IPS-11a (cell line): ENCODE results near the gene TACC2.

Experiments used
- H3K4me3 ChIP-seq: one replicate; pipeline ENCODE4 v1.5.1; 2013; ENCODE audit warnings: low read depth, low read length, control low read depth

TACC2 gene

DNA sequence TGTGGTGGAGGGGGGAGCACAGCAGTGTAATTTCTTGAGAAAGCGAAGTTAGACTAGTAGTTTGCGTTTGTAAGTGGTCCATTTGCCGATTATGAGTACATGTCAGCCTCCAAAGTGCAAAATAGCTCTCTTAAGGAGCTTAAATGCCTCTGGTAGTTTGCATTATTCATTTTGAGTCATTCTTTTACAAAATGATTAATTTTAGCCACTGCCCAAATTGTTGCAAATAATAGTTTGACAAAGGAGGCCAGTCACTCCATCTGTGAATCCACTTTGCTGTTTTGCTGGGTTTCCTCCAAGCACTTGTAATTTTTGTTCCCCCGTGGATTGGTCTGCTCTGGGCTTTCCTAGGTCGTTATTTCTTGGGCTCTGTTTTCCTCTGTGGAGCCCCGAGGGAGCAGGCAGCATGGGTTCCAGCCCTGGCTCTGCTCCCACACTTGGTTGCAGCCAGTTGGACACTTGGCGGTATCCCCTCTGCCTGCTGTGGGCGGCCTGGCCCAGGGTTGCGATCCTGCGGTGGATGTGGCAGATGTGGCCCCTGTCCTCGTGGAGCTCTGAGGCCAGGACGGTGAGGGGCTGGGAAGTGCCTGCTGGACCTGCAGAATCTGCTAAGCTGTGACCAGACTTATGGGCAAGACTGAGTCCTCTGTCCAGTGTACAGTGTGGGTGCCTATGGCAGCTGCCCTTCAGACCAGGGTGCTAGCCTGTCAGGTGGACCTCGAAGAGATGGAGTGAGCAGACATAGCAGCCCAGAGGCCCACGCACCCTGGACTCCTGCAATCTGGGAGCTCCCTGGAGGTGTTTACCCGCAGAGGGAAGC is 153.1 kb downstream of the TACC2 start:
- H3K4me3 ChIP-seq: no peak overlapping the region

DNA sequence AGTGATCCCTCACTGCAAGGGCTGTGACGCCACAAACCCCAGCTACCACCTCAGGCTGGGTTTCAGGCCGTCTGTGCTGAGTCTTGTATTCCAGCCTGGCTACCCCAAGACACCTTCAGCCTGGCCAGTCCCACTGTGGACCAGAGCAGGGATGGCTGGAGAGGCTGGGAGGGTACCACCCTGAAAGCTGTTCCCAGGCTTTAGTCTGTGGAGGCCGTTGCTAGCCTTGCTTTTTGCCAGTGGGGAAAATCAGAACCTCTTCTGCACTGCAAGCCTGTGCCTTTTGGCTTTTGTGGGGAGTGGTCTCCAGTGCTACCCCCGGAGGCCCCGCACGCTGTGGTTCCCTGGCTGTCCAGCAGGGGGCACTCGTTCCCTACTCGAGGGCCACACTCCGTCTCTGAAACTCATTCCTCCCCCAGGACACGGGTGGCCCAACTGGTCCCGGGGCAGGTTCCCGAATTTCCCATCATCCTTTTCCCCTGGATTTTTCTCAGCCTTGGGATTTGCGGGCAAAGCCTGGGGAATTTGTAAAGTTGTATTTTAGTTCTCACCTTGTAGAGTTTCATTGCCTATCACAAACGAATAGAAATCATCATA is 153.8 kb downstream of the TACC2 start:
- H3K4me3 ChIP-seq: no peak overlapping the region

DNA sequence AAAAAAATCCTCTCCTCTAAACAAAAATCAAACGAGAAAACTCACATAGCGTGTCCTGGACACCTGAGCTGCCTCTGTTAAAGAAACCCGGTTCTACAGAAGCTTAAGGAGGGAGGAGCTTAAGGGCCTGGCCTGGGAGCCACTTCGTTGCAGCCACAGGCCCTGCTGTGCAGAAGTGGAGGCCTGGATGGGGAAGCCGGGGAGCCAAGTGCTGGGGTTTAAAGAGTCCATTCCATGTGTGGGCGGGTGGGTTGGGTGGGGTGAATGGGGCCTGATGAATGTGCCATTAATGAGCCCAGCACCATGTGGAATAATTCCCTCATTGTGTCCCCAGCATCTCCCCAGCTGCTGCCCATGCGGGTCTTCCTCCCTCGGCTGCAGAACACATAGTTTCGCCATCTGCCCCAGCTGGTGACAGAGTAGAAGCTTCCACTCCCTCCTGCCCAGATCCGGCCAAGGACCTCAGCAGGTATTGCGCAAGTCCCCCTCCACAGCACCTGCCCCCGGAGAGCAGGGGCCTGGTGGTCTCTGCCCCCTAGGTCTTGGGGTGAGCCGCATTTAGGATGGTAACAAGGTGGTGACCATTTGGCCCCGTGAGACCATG is 154.4 kb downstream of the TACC2 start:
- no peak overlapping the region for H3K4me3 ChIP-seq

DNA sequence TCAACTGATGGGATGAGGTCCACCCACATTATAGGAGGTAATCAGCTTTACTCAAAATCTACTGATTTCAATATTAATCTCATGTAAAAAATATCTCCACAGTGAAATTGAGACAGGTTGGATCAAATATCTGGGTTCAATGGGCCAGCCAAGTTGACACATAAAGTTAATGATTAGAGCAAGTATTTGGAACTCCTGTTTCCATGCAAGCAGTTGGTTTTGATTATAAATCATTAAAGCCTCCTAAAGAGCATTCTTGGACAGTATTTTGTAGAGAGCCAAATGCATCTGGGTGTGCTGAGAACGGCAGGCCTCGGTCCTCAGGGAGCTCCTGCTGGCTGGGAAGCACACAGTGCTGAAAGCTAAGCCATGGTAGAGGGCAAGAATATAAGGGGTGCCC is 155.2 kb downstream of the TACC2 start:
- H3K4me3 ChIP-seq: no peak overlapping the region

DNA sequence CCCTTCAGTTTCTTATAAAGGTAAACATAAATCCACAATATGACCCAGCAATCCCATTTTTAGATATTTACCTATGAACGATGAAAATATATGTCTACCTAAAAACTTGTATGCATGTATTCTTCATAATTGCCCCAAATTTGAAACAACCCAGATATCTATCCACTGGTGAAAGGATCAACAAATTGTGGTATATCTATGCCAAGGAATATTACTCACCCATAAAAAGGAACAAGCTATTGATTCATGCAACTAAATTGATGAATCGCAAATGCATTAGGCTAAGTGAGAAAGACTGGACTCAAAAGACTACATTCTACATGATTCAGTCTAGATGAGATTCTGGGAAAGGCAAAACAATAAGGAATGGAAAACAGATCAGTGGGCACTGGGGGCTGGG is 156.2 kb downstream of the TACC2 start:
- H3K4me3 ChIP-seq: no peak overlapping the region

DNA sequence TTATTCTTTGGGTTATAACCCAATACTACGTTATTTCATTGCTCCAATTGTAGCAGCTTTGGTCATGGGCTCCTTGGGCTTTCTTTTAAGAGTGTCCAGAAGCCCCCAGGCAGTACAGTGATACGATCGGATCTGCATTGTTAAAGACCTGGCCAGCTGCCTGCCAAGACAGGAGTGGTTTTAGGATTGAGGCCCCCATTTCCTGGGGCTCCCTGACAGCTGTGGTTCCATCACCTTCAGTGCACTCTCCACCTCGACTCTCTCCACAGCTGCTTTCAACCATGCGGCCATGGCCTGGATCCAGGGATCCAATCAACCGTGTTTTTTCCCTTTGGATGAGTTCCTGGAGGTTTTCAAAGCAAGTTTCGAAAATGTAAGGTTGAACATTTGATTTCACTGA is 158.7 kb downstream of the TACC2 start:
- H3K4me3 ChIP-seq: no peak overlapping the region

DNA sequence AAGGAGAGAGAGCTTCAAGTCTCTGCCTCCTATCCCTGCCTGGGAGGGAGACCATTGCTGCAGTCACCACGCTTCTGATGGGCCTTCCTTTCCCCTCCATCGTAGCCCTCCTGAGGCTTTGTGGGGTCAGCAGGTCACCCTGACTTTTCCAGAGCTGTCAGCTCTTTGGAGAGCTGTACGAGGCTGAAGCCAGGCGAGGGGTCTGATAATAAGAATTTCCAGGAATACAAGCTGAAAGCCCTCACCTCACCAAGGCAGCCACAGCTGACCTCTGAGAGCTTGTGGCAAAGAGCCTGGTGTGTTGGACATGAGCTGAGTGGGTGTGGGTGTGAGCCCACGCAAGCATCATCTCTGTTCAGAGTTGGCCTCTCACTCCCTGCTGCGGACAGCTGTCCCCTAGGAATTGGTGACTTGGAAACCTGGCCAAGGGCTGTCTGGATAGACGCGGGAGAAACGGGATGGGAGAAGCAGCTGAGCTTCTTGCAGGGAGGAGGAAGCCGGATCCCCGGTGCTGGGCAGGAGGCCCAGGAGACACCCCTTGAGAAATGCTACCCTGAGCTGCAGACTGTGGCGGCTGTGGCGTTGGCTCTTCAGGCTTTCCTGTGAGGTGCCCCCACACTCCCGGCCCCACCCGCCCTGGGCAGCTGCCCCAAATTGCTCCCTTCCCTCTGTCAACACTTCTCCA is 160.1 kb downstream of the TACC2 start:
- no peak overlapping the region for H3K4me3 ChIP-seq

DNA sequence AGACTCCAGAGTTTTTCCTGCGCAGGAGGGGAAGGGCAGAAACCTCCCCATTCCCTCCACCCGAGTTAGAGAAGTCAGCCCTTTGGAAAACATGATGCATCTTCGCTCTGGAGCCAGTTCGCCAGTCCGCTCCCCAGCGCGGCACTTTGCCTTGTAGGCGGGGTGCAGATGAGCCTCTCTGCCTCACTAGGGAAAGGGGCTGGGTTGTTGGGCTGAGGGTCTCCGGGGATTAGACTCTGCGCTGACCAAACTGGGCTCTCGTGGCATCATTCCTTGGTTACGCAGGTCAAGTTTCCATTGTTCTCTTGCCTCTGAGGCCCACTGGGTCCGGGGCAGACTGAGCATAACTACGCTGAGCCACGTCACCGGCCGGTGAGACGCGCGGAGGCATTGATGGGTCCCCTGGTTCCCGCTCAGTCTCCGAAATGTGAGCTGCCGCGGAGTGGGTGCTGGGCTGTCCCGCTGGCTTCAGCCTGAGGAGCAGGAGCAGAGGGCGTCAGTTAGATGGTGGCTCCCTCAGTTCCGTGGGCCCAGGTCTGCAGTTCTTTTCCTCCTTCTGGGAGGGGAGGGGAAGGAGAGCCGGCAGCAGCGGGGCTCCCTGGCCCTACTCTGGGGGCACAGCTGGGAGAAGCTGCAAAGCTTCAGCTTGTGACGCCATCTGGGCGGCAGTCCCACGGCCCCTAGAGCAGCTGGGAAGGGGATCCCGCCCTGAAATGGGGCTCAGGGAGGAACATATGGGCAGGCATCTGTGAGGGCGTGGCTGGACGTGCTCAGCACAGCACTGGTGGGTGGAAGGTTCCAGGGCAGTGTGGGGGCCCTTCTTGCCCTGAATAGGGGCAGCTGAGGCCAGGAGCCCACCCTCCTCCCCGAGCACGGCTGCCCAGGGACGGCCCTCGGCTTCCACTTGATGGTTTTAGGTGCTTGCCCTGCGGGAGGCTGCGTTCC is 160.9 kb downstream of the TACC2 start:
- H3K4me3 ChIP-seq: no peak overlapping the region

DNA sequence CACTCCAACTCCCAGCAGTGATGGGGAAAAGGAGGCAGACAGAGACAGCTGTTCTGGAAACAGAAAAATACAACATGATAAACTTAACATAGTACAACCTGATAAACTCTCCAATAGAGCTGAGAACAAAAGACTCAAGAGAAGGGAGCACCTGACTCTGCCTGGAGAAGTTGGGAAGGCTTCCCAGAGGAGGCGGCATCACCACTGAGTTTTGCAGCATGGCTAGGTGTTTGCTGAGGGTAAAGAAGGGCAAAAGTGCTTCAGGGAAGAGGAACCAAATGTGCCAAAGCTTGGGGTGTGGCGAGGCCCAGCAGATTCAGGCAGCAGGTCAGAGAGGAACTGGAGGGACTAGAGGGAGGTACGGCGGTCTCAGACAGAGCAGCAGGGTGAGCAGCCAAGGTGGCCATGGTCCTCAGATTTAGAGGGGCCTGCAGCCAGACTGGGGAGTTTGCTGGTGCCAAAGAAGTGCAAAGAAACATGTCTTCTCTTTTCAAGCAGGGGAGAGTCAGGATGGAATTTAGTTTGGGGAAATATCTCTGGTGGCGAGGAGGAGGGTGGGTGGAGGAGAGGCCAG is 162.2 kb downstream of the TACC2 start:
- no peak overlapping the region for H3K4me3 ChIP-seq

DNA sequence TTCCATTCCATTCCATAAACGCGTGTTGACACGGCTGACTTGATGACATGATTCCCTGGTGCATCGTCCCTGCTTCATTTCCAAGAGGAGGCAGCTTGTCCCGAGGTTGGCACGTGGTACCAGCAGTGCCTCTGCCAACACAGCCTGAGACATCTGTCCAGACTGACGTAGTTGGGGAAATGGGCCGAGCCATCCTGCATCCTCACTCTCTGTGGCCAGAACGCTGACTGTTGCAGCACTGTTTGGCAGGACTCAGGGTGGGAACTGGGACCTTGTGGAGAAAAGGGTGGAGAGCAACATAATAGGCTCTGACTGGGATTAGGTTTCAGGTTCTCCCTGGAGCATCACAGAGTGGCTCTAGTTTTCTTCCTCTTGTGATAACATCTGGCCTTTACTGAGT is 163.6 kb downstream of the TACC2 start:
- no peak overlapping the region for H3K4me3 ChIP-seq

DNA sequence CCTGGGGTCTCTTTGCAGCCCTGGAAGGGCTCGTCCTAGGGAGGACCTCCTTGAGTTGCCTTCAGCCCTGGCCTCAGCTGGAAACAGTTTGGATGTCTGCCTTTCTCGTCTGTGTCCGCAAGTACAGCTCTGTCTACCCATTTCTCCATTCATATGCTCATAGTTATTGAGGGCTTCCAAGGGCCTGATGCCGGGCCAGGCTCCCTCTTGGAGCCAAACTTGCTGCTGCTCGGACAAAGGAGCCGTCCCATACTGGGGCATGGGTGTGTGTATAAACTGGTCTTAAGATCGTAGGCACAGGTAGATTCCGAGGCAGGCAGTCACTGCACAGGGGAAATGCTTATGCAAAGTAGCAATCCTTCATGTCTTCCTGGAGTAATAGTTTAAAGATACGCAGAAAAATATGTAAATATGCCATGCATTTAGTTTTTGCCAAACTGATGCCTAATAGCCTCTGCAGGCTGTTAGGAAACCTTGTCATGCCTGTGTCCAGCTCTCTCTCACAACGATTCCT is 165.1 kb downstream of the TACC2 start:
- H3K4me3 ChIP-seq: no peak overlapping the region

DNA sequence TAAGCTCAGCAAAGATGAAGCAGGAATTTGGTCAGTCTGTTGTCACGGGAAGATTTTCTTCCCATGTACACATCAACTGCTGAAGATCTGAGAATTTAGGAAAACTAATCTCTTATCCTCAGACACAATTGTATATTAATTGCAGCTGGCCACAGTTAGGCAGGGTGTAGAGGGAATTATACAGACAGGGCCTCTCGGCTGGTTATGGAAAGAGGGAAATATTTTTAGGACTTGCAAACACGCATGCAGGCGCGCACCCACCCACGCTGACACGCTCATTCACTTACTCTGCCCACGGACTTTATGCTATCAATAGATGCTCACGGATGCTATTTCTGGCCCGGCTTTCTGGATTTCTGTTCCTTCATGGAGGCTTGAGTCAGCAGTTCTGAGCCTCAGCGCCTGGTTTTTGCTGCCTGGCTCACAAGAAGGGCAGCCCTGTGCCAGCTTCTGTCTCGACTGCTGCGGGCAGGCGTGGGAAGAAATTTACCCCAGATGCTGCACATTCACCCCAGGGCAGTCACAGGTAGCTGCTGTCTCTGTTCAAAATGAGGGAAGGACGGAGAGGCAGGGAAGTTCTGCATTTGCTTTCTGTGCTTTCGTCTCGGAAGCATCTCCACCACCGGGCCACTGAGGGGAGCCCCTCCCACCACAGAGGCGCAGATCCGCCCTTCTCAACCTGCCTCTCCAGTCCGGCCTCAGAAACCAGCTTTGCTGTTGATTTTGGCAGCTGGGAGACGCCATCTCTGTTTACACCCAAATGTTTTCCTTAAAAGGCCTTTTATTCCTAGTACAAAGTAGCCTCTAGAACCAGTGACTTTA is 165.8 kb downstream of the TACC2 start:
- H3K4me3 ChIP-seq: no peak overlapping the region

DNA sequence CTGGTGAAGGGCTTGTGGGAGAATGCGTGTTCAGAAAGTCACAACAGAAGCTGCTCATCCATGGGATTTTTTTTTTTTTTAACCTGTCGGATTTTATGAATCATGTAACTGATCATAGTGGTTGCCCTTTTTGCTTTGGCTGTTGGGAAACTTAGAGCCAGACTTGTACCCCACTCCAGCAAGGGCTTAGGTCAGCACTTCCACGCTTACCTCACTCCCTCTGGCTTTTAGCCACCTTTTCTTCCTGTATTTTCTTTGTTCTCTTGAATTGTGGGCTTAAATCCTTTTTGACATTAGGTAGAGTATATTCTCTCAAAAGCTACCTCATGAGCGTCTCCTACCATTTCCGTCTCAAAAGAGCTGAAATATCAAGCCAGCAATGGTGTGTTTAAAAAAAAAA is 168.5 kb downstream of the TACC2 start:
- no peak overlapping the region for H3K4me3 ChIP-seq

DNA sequence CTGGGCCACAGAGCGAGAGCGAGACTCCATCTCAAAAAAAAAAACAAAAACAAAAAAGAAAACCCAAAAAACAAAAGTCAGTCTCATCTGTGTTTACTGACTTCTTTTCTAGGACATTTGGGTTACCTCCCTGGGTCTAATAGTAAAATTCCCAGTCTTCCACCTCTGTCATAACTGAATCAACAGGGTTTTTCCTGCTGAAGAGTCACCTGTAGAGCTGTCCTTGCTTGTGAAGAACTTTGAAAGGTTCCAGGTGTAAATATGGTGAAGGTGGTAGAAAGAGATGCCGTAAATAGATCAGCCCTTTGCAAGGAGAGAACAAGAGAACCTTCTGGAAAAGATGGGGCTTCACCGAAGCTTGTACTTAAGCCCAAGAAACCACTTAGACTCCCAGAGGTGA is 169.4 kb downstream of the TACC2 start:
- H3K4me3 ChIP-seq: no peak overlapping the region

DNA sequence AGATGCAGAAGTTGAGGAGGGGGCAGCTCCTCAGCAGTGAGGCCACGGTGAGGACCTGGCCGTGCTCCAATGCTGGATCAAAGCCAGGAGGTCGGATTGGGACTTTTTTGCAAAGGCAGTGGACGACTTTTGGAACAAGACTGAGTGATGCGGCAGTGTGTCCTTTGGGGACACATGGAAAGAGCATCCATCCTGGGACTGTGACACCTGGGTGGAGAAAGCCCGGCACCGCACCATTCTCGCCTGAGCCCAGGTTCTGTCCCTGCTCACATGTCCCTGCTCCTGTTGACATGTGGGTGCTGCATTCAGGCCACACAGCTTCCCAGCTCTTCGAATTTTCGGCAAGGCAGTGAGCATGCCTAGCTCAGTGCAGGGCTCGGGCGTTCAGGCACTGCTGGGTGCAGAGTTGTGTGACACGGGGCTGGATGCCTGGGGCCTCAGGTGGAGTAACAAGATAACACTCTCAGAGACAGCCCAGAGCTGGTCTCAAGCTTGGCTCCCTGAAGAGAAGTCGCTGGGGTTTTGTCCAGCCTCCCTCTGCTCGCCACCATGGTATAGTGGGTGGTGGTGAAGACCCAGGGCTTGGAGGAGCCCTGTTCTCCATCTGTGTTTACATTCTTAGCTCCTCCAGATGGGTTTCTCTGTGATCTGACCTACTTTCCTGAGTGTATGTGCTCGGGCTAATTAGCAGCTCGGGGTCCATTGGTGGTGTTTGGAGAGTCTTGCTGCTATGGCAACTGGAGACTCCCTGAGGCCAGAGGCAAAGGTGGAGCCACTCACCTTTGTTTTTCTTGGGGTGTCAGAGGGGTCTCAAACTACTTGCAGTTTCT is 170.4 kb downstream of the TACC2 start:
- H3K4me3 ChIP-seq: no peak overlapping the region

DNA sequence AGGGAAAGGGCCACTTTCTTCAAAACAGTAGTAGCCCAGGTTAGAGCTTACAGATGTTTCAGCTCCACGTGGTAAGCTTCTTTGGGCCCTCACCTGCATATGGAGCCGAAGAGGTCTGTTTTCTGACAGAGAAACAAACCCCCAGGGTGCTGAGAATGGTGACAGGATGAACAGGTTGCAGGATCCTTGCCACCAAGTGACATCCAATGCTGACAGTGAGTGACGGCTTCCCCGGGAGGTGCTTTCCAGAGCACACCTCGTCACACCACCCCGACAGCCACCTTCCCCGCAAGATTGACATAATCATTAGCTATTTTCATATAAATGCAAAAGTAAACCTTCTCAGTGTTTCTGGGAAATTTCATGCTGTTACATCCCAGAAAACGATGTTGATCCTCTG is 172.8 kb downstream of the TACC2 start:
- H3K4me3 ChIP-seq: no peak overlapping the region

DNA sequence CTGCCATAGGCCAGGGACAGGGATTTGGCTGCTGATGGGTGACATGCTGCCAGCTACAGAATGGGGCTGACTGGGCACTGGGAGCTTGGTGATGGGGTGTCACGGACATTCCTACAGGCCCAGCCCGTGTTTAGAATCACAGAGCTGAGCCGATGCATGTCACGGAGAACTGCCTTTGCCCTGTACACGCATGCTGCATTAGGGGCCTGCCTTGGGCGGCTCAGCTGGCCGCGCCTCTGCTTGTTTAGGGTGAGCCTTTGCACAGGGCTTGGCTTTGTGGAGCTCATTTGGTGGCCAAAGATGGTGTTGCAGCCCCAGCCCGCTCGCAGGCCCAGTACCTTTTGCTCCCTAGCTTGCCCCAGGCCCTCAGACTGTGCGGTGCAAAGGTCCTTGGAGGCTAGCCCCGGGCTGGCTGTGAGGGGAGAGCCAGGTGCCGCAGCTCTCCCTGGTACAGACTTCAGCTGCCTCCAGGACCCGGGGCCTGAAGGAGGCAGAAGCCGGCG is 173.8 kb downstream of the TACC2 start:
- H3K4me3 ChIP-seq: peak overlapping the region; percentile 78
